ENCODE data around the gene ORMDL2.
"Not testable (repeated sequence)": the region's sequence is repeated elsewhere in the genome, so short reads cannot be mapped to it uniquely, and the experiment has no call there.

Gene ORMDL2

GRCh38 chr12:55829967-55830600, 12.2 kb downstream of the ORMDL2 start:
- no peak for DNase-seq

- DNase-seq = peak; percentile 48
Measured at GRCh38 chr12:55830601-55831446, 13.0 kb downstream of the ORMDL2 start.

GRCh38 chr12:55831447-55831815, 13.6 kb downstream of the ORMDL2 start:
- DNase-seq = no peak

- DNase-seq = no peak
Measured at GRCh38 chr12:55833056-55833455, 15.2 kb downstream of the ORMDL2 start.

- DNase-seq = not testable (repeated sequence)
Measured at GRCh38 chr12:55834400-55834799, 16.6 kb downstream of the ORMDL2 start.

GRCh38 chr12:55838361-55838760, 20.5 kb downstream of the ORMDL2 start:
- no peak for DNase-seq

- no peak for DNase-seq
Measured at GRCh38 chr12:55839345-55840140, 21.7 kb downstream of the ORMDL2 start.

GRCh38 chr12:55840581-55841351, 22.9 kb downstream of the ORMDL2 start:
- no peak for DNase-seq

- no peak for DNase-seq
Measured at GRCh38 chr12:55842681-55843429, 25.0 kb downstream of the ORMDL2 start, which contains the start of gene MMP19. Gene MMP19, minus strand, starts transcription at chr12:55842936. Its CDS starts 106 bp downstream, at chr12:55842830.

GRCh38 chr12:55843431-55843830, 25.6 kb downstream of the ORMDL2 start:
- no peak for DNase-seq

- no peak for DNase-seq
Measured at GRCh38 chr12:55844961-55845360, 27.1 kb downstream of the ORMDL2 start.

- DNase-seq = no peak
Measured at GRCh38 chr12:55845361-55845760, 27.5 kb downstream of the ORMDL2 start.

- no peak for DNase-seq
Measured at GRCh38 chr12:55845785-55846496, 28.1 kb downstream of the ORMDL2 start.

GRCh38 chr12:55847033-55847432, 29.2 kb downstream of the ORMDL2 start:
- DNase-seq = peak; percentile 28

GRCh38 chr12:55847603-55848291, 29.9 kb downstream of the ORMDL2 start:
- peak; percentile 44 for DNase-seq

GRCh38 chr12:55849616-55850343, 31.9 kb downstream of the ORMDL2 start:
- DNase-seq = no peak

- no peak for DNase-seq
Measured at GRCh38 chr12:55850401-55850800, 32.6 kb downstream of the ORMDL2 start.

GRCh38 chr12:55850893-55851292, 33.1 kb downstream of the ORMDL2 start:
- no peak for DNase-seq

GRCh38 chr12:55852740-55853139, 34.9 kb downstream of the ORMDL2 start:
- no peak for DNase-seq

- no peak for DNase-seq
Measured at GRCh38 chr12:55861396-55861795, 43.6 kb downstream of the ORMDL2 start.
